Measurements from ENCODE around the gene SKAP1. TPM values are rescaled to one million over a fixed set of nuclear protein-coding genes. Genes with fewer than 3 reads are reported as not detected.

SKAP1 gene
- polyA plus RNA-seq, 3 donors = 0.13 to 1.0 (median 0.52) TPM

DNA sequence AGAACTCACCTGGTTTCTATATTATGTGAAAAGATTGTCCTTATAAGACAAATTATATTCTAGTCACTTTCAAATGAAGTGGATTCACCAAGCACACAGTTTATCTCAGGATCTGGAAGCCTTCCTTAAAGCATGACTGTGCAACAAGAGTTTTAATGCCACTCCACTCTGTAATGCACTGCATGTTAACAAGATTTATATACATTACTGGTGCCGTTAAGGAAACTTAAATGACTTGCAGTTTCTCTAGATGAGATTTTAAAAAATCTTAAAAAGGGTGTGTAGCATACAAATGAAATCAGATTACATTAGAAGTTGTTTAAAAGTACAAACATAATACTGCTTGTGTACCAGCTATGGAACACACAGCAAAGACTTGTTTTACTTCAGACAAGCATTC, 171.7 kb downstream of the SKAP1 start:
- Histone ChIP-seq H4K20me1 (ENCODE audit: insufficient read depth, low read length) (no peaks in the 10 kb centered on the region), H3K4me1 (ENCODE audit: control insufficient read depth in 1 of 2, insufficient read depth in 2 of 2, low read length in 2 of 2) (no peaks in the 10 kb centered on the region), H3K9me3 (replicated peaks in 1 of 2; ENCODE audit: control insufficient read depth in 1 of 2, insufficient read depth in 1 of 2, low read length in 2 of 2) (no peaks in the 10 kb centered on the region), H2AFZ (ENCODE audit: insufficient read depth, low read depth, low read length, poor library complexity, severe bottlenecking) (no peak overlapping the region), H3K36me3 (replicated peaks in 1 of 2; ENCODE audit: control insufficient read depth in 1 of 2, insufficient read depth in 2 of 2, low read length in 2 of 2) (no peaks in the 10 kb centered on the region), H3K79me2 (ENCODE audit: insufficient read depth, low read length) (no peaks in the 10 kb centered on the region), H3K27ac (ENCODE audit: low read depth in 1 of 2, low read length in 2 of 2) (no peak overlapping the region), H3K4me3 (replicated peaks in 1 of 3; ENCODE audit: low read depth in 2 of 3, low read length in 3 of 3) (no peak overlapping the region), H3K4me2 (replicated peaks; ENCODE audit: extremely low read depth, low read length, poor library complexity, severe bottlenecking) (no peak overlapping the region), H3K9ac (ENCODE audit: insufficient read depth, low read length, poor library complexity, severe bottlenecking) (no peak overlapping the region), H3K27me3 (ENCODE audit: control insufficient read depth in 2 of 2, insufficient read depth in 2 of 2, low read length in 2 of 2) (peaks cover 0 to 3% of the 10 kb centered on the region in 2 donors)
- Mint-ChIP-seq H3K27ac (no peak overlapping the region), H3K4me3 (no peak overlapping the region), H3K27me3 (ENCODE audit: low read depth in 3 of 3) (peaks cover 3 to 12% (median 7%) of the 10 kb centered on the region in 3 donors), H3K9me3 (no peaks in the 10 kb centered on the region), H3K36me3 (no peaks in the 10 kb centered on the region), H3K4me1 (no peaks in the 10 kb centered on the region)
- intact Hi-C loops (cut with micrococcal nuclease) = no loop called here
- DNase-seq = no peak
- TF ChIP-seq, protein P1, sequence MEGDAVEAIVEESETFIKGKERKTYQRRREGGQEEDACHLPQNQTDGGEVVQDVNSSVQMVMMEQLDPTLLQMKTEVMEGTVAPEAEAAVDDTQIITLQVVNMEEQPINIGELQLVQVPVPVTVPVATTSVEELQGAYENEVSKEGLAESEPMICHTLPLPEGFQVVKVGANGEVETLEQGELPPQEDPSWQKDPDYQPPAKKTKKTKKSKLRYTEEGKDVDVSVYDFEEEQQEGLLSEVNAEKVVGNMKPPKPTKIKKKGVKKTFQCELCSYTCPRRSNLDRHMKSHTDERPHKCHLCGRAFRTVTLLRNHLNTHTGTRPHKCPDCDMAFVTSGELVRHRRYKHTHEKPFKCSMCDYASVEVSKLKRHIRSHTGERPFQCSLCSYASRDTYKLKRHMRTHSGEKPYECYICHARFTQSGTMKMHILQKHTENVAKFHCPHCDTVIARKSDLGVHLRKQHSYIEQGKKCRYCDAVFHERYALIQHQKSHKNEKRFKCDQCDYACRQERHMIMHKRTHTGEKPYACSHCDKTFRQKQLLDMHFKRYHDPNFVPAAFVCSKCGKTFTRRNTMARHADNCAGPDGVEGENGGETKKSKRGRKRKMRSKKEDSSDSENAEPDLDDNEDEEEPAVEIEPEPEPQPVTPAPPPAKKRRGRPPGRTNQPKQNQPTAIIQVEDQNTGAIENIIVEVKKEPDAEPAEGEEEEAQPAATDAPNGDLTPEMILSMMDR (IDR thresholded peaks at IDR 0.05) = no peak
- no CpG with 5 or more reads among the region's 1 CpG for WGBS (ENCODE audit: insufficient coverage)

DNA sequence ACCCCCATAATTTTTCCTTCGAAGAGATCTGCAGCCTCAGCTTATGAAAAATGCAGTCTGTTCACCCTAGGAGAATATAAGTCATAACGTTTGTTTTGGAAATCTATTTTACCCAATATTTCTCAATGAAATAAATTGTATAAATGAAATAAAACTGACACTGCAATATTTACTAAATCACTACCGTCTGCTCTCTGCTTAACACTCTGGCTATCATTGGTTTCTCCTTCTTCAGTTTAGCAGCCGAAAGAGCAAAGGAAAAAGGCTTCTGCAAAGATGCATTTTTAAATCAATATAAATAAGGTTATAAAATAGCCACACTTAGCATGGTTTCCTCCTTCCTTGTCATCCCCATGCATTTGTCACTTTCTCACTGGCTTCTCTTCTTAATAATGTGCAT, 174.3 kb downstream of the SKAP1 start:
- Histone ChIP-seq H3K4me1 (ENCODE audit: control insufficient read depth in 1 of 2, insufficient read depth in 2 of 2, low read length in 2 of 2) (no peaks in the 10 kb centered on the region), H3K4me2 (replicated peaks; ENCODE audit: extremely low read depth, low read length, poor library complexity, severe bottlenecking) (no peak overlapping the region), H3K79me2 (ENCODE audit: insufficient read depth, low read length) (no peaks in the 10 kb centered on the region), H3K9ac (ENCODE audit: insufficient read depth, low read length, poor library complexity, severe bottlenecking) (no peak overlapping the region), H3K4me3 (replicated peaks in 1 of 3; ENCODE audit: low read depth in 2 of 3, low read length in 3 of 3) (no peak overlapping the region), H3K36me3 (replicated peaks in 1 of 2; ENCODE audit: control insufficient read depth in 1 of 2, insufficient read depth in 2 of 2, low read length in 2 of 2) (no peaks in the 10 kb centered on the region), H3K27me3 (ENCODE audit: control insufficient read depth in 2 of 2, insufficient read depth in 2 of 2, low read length in 2 of 2) (peaks cover 2 to 5% of the 10 kb centered on the region in 2 donors), H3K27ac (ENCODE audit: low read depth in 1 of 2, low read length in 2 of 2) (no peak overlapping the region), H3K9me3 (replicated peaks in 1 of 2; ENCODE audit: control insufficient read depth in 1 of 2, insufficient read depth in 1 of 2, low read length in 2 of 2) (no peaks in the 10 kb centered on the region), H2AFZ (ENCODE audit: insufficient read depth, low read depth, low read length, poor library complexity, severe bottlenecking) (no peak overlapping the region), H4K20me1 (ENCODE audit: insufficient read depth, low read length) (no peaks in the 10 kb centered on the region)
- no peak overlapping the region for H3K27ac Mint-ChIP-seq
- no CpG with 5 or more reads among the region's 4 CpGs for WGBS (ENCODE audit: insufficient coverage)
- no peaks in the 10 kb centered on the region for H3K9me3 Mint-ChIP-seq
- intact Hi-C loops (cut with micrococcal nuclease) = no loop called here
- no peaks in the 10 kb centered on the region for H3K36me3 Mint-ChIP-seq
- H3K4me1 Mint-ChIP-seq = no peaks in the 10 kb centered on the region
- DNase-seq = no peak
- no peak overlapping the region for H3K4me3 Mint-ChIP-seq
- TF ChIP-seq, protein P1 (IDR thresholded peaks at IDR 0.05) = no peak
- peaks cover 3 to 11% (median 8%) of the 10 kb centered on the region in 3 donors for H3K27me3 Mint-ChIP-seq (ENCODE audit: low read depth in 3 of 3)
